Endothelial cell of umbilical vein (primary cell): ENCODE results near the gene PSENEN.

Source experiments
- CTCF ChIP-seq, 2 donors: IDR thresholded peaks; 1 replicate in 1 of 2; 2 replicates in 1 of 2; pipeline ENCODE4 v1.5.1; 2011; ENCODE audit warnings: low read length in 2 of 2, mild to moderate bottlenecking in 2 of 2, moderate library complexity in 2 of 2, control low read depth in 1 of 2, inconsistent platforms in 1 of 2, low read depth in 1 of 2; ENCODE audit not compliant: insufficient read depth in 1 of 2; ENCODE audit errors: extremely low read depth in 1 of 2
- EZH2 ChIP-seq: IDR thresholded peaks from 2 replicates; pipeline ENCODE4 v1.6.1; 2012; ENCODE audit warnings: borderline replicate concordance, low read depth, mild to moderate bottlenecking, moderate library complexity, low read length, inconsistent platforms; ENCODE audit not compliant: severe bottlenecking
- JUN ChIP-seq: IDR thresholded peaks from 2 replicates; pipeline ENCODE4 v1.6.1; 2011; ENCODE audit warnings: borderline replicate concordance, low read depth; ENCODE audit not compliant: insufficient read length, insufficient read depth
- MAX ChIP-seq: IDR thresholded peaks from 2 replicates; pipeline ENCODE4 v1.6.1; 2011; ENCODE audit not compliant: insufficient read depth, insufficient read length

- TF ChIP-seq MAX = no peak
- TF ChIP-seq JUN = no peak
- TF ChIP-seq CTCF (IDR thresholded peaks at IDR 0.05; ENCODE audit: extremely low read depth in 1 of 2, insufficient read depth in 1 of 2, low read depth in 1 of 2, low read length in 2 of 2) = no peak
- TF ChIP-seq EZH2 = no peak
Observed at GRCh38 chr19:35740423-35741202, 4.8 kb upstream of the PSENEN start.
